Prostate gland (tissue), 2 donors: Measurements from ENCODE around the gene STPG3.

Experiments used
- POLR2A ChIP-seq: fragments of 450-650 bp; IDR thresholded peaks from one replicate; pipeline ENCODE4 v1.6.1; 2016; ENCODE audit warnings: antibody characterized with exemption, mild to moderate bottlenecking
- TF ChIP-seq, protein P1 (sequence below), 4 experiments: fragments of 200-600 bp in 2 of 4; fragments of 450-650 bp in 2 of 4; sonication (generic) in 2 of 4; IDR thresholded peaks; 1 replicate in 3 of 4; 2 replicates in 1 of 4; pipeline ENCODE4 v1.5.1; 2016 to 2019; ENCODE audit warnings: antibody characterized with exemption in 4 of 4, mild to moderate bottlenecking in 2 of 4, moderate library complexity in 2 of 4

GRCh38 chr9:137236936-137237421 lies 14.1 kb upstream of the STPG3 start:
- TF ChIP-seq POLR2A = no peak
- TF ChIP-seq, protein P1, sequence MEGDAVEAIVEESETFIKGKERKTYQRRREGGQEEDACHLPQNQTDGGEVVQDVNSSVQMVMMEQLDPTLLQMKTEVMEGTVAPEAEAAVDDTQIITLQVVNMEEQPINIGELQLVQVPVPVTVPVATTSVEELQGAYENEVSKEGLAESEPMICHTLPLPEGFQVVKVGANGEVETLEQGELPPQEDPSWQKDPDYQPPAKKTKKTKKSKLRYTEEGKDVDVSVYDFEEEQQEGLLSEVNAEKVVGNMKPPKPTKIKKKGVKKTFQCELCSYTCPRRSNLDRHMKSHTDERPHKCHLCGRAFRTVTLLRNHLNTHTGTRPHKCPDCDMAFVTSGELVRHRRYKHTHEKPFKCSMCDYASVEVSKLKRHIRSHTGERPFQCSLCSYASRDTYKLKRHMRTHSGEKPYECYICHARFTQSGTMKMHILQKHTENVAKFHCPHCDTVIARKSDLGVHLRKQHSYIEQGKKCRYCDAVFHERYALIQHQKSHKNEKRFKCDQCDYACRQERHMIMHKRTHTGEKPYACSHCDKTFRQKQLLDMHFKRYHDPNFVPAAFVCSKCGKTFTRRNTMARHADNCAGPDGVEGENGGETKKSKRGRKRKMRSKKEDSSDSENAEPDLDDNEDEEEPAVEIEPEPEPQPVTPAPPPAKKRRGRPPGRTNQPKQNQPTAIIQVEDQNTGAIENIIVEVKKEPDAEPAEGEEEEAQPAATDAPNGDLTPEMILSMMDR (IDR thresholded peaks at IDR 0.05) = no peak
